Measurements from ENCODE around the gene CNST. TPM values are rescaled to one million over a fixed set of nuclear protein-coding genes. Genes with fewer than 3 reads are reported as not detected.

The CNST gene
- total and polyA plus RNA-seq, 9 of the 15 experiments (the other 6 are each of a cell fraction or from before 2014, with no cell fraction given), result 17.0 to 55.3 (median 30.8) TPM

- no peak for TF ChIP-seq HMBOX1 (IDR thresholded peaks at IDR 0.05)
- TF ChIP-seq ZNF395 (CRISPR knock-in tag; IDR thresholded peaks at IDR 0.05), result no peak
Measured at GRCh38 chr1:246592695-246593094, 26.4 kb downstream of the CNST start (continued).

- POLR2A ChIA-PET, result interaction anchor here (0.8 kb wide), 1 partner anchor 128 kb away, joined by 3 read pairs; no protein-coding TSS in a partner anchor
- TF ChIP-seq SP2 (IDR thresholded peaks at IDR 0.05; ENCODE audit: extremely low read depth, low read depth, low read length, poor library complexity, severe bottlenecking), result no peak
- TF ChIP-seq ZNF561 (CRISPR knock-in tag; conservative IDR thresholded peaks at IDR 0.05), result no peak
- no peak for TF ChIP-seq NEUROD1 (IDR thresholded peaks at IDR 0.05; ENCODE audit: borderline replicate concordance, low read depth, low read length, partially characterized antibody)
- no peak for TF ChIP-seq ZNF384 (IDR thresholded peaks at IDR 0.05; ENCODE audit: low read depth, low read length)
- TF ChIP-seq XRCC4 (IDR thresholded peaks at IDR 0.05; ENCODE audit: extremely low read depth, insufficient read depth, insufficient read length), result no peak
- no peak for TF ChIP-seq ZNF436 (CRISPR knock-in tag; IDR thresholded peaks at IDR 0.05)
- no peak for TF ChIP-seq ELK3 (CRISPR knock-in tag; IDR thresholded peaks at IDR 0.05)
- TF ChIP-seq CEBPB (tag; IDR thresholded peaks at IDR 0.05), result no peak
- TF ChIP-seq SNRNP70 (optimal IDR thresholded peaks at IDR 0.05; ENCODE audit: low read depth, low read length), result no peak
- no peak for TF ChIP-seq HES1 (IDR thresholded peaks at IDR 0.05; ENCODE audit: low read depth)
- no peak for TF ChIP-seq ATF1 (CRISPR knock-in tag; IDR thresholded peaks at IDR 0.05)
- no peak for TF ChIP-seq ATF1 (tag; IDR thresholded peaks at IDR 0.05)
- TF ChIP-seq STAT5B (CRISPR knock-in tag; IDR thresholded peaks at IDR 0.05), result no peak
- no peak for TF ChIP-seq ZC3H4 (CRISPR knock-in tag; IDR thresholded peaks at IDR 0.05; ENCODE audit: borderline replicate concordance)
- no peak for TF ChIP-seq BRCA1 (IDR thresholded peaks at IDR 0.05)
- no peak for TF ChIP-seq BRCA1 (CRISPR knock-in tag; IDR thresholded peaks at IDR 0.05)
- TF ChIP-seq GATA2 (CRISPR knock-in tag; IDR thresholded peaks at IDR 0.05), result no peak
Measured at GRCh38 chr1:246595146-246595545, 28.9 kb downstream of the CNST start.

More at GRCh38 chr1:246595146-246595545, 28.9 kb downstream of the CNST start:
- 45% methylated on average over 3 of the region's 3 CpGs for WGBS (ENCODE audit: insufficient coverage, low coverage, missing lambda C conversion rate)
- Histone ChIP-seq H3K9me1 (ENCODE audit: control insufficient read depth, insufficient read depth, low read length) (no peaks in the 10 kb centered on the region), H3K27me3 (ENCODE audit: control insufficient read depth in 2 of 2, insufficient read depth in 2 of 2, low read length in 2 of 2) (no peaks in the 10 kb centered on the region), H3K4me2 (ENCODE audit: insufficient read depth, low read length) (no peak overlapping the region), H3K36me3 (ENCODE audit: control insufficient read depth, insufficient read depth, low read length) (peaks cover 80% of the 10 kb centered on the region), H3K4me1 (replicated peaks in 1 of 2; ENCODE audit: control insufficient read depth in 2 of 2, insufficient read depth in 2 of 2, low read length in 2 of 2) (peaks cover 3 to 4% of the 10 kb centered on the region in 2 experiments; a peak in 3 of 5 replicates), H3K4me3 (no peak overlapping the region), H4K20me1 (replicated peaks; ENCODE audit: control insufficient read depth, insufficient read depth, low read length) (no peaks in the 10 kb centered on the region), H3K9ac (ENCODE audit: insufficient read depth in 1 of 2, low read depth in 2 of 2, low read length in 2 of 2) (no peak overlapping the region), H2AFZ (ENCODE audit: low read depth, low read length) (no peak overlapping the region), H3K9me3 (replicated peaks; ENCODE audit: control insufficient read depth, insufficient read depth, low read depth, low read length) (no peaks in the 10 kb centered on the region), H3K79me2 (ENCODE audit: control insufficient read depth, insufficient read depth, low read length) (peaks cover 94% of the 10 kb centered on the region), H3K27ac (ENCODE audit: extremely low read depth, low read depth, low read length) (no peak overlapping the region)
- BruUV-seq (replicated peaks), result no TSS peak
- no peak for FAIRE-seq
- in situ Hi-C loops (cut with MboI) (no loop called here), intact Hi-C loops (cut with micrococcal nuclease) (no loop called here)
- no peak for DNase-seq (ENCODE audit: extremely low read depth in 1 of 4, low spot score in 3 of 4)
- CTCF ChIA-PET (ENCODE audit: low intra/inter-chr PET ratio), result no interaction called here
- no peak for ATAC-seq

Data from K562 (cell line).